Activated CD4-positive, alpha-beta T cell treated with anti-CD3 and anti-CD28 coated beads, Interleukin-2, Interleukin-6, amounts not matched to agents 100 ng/mL and 50 ng/mL, durations not matched to agents 16 hours and 8 hours (primary cell): ENCODE data around the gene PLXNA4.

Experiments
- DNase-seq: peaks from one replicate; pipeline ENCODE4 v3.0.0-alpha.2; 2020

The PLXNA4 gene

DNA sequence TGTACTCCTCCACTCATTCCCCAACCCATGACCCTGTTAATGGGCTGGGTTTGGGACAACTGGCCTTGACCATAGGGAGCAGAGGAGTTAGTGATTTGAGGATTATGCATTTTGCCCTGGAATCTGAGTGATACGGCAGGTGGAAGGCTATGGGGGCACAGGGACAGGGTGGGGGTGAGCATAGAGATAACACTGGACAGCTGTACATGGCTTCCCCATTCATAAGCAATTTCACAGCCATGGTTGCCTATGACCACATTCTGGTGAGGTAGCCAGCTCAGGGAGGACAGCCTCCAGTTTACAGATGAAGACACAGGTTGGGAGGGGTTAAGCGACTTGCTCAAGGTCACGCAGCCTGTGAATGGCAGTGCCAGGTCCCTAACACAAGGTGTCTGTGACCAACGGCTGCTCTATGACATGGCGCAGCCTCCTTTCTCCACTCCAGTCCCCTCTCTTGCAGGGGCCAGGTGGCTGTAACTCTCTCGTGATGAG lies 319.5 kb downstream of the PLXNA4 start:
- no peak for DNase-seq

DNA sequence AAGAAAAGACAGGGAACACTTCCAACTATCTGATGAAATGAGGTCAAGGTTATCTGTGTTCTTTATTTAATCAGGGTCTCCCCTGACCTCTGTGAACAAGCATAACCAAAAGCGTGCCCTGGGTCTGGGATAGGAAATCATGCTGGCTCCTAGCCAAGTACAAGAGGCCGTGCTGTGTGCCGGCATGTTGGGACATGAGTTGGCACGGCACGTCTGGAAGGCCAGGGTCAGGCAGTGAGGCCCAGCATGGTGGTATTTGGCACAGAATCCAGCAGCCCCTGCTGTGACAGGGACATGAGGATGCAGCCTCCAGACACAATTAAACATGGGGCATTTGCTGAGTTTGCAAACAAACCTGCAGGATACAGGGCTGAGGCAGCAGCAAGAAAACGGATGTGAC lies 320.4 kb downstream of the PLXNA4 start:
- no peak for DNase-seq

DNA sequence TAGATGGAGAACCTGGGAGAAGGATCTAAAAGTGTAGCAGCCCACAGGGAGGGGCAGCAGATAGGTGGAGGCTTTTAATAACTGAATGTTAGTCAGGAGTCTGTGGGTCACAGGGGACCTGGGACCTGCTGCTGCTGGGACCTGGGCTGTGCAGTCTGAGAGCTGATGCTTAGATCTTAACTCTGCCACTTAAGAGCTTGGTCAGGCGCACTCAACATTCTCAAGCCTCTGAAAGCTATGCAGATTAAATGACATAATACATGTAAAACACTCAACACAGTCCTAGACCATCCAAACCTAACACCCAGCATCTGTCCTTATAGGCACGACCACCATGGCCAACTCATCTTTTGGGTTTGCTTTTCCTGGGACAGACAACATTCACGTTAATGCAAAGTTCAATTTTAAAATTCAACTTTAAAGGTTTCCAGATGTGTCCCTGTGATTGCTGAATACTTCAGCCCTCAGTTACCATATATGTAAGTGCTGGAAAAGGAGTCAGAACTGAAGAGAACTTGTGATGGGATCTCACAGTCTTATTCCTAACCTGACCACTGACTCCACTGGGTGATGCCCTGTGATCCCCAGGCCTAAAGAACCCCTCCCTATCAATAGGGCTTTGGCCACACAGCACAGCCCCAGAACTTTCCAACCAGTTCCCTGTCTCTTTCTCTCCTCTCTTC lies 321.0 kb downstream of the PLXNA4 start:
- DNase-seq: no peak

DNA sequence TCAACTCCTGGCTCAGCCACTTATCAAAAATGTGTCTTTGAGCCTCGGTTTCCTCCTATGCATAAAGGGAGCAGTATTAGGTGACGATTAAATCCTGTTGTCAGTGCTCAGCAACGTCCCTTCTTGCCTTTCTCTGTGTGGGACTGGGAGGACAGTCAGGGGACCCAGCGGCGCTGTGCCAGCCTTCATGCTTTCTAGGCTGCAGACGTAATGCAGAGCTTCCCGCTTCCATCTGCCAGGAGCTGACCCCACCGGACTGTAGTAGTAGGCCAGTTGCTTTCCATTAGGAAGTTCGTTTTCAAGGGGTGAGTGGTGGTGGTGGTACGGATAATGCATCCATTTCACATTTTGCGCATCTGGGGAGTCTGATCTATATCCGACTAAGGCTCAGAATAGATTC lies 321.8 kb downstream of the PLXNA4 start:
- DNase-seq: no peak

DNA sequence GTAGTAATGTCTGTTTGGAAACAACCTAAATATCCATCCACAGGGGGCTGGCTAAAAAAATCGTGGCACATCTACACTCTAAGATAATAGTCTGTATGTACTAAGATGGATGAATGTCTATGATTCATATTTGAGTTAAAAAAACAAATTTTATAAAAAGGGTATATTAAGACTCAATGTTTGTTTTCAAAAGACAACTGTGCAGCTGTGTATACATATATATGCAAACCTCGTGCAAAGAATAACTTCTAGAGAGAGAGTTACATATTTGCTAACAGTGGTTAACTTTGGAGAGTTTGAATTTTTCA lies 323.5 kb downstream of the PLXNA4 start:
- no peak for DNase-seq

DNA sequence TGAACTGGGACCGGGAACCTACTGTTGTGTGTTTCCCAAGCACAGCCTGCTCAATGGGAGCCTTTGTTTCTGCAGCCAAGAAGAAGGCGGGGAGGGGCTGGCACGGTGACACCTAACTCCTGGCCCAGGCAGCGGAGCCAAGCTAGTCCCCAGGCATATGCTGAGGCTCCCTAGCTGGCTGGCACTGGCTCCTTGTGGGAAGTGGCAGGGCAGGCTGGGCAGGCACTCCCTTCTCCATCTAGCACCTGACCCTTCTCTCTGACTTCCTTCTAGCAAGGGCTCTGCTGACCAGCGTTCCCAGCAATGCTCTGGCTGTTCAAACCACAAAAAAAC lies 325.0 kb downstream of the PLXNA4 start:
- no peak for DNase-seq

DNA sequence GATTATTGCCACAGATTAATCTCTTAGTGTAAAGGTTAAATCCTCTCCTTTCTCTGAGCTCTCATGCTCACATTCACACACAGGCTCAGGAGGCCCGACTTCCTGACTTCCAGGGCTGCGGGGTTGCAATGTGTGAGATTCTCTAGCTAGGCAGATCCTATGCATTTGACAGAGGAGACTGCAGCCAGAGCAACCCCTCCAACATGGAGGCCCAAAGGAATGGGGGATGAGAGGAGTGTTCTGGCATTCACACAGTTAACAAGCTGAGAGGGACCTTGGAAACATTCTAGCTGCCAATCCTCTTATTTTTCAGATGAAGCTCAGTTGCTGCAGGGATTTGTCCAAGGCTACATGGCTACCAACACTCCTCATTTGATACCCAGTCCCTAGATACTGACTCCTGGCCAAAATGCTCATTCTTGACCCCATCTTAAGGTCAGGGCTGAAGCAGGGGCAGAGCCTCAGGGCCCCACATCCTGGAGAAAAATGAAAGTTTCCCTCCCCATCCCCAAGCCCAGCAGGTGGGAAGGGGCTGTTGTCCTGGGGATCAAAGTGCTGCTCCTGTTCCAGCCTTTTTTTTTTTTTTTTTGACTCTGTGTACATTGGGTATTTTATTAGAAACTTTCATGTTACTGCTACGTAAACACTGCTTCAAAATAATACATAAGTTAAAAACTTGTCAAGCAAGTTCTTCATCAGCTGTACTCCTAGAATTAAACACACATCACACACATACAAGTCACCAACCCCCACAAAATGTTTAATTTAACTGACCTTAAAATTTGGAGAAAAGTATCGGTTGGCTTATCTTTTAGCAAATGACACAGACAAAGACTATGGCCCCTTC lies 325.6 kb downstream of the PLXNA4 start:
- no peak for DNase-seq

DNA sequence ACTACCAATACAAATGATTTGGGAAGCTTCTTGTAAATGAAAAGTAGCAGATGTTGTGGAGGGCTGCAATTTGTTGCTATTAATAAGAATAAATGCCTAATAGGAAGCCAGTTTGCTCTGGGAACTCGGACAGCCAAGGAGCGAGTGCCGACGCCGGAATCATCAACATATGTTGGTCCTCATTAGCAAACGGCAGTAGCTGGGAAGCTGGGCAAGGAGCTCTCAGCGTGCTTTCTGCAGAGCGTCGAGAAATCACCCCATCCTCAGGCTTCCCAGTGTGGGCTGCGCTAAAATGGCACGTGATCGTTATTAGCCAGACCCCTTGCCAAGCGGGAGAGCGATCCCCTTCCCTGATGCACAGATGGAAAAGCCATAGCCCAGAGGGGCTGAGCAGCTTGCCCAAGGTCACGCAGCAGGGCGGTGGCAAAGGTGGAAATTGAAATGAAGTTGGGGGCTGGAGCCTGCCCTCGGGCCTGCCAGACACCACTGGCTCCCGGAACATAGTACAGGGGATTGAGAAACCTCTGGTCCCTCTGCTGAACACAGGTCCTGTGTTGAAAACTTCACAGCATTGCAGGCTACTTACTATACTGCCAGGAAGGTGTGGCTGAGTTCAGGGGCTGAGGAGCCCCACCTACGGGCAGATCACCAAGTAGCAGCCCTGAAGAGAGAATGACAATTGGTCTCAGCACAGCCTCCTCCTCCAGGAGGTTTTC lies 326.9 kb downstream of the PLXNA4 start:
- DNase-seq: no peak

DNA sequence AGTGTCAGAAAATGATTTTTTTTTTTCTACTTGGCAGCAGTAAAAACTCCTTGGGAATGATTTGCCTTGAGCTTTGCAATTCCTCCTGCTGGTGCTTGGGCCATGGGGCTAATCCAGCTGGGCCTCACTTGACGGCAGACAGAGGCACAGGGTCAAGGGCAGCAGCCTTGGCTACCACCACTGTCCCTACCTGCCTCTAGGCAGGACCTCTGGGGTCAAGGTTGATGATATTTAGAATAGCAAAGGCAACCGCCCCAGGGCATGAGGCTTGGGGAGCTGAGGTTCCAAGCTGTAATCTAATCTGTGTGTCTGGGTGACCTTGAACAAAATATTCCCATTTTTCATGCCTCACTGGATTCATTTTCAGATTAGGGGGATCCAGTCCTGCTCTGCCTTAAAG lies 327.4 kb downstream of the PLXNA4 start:
- DNase-seq: no peak

DNA sequence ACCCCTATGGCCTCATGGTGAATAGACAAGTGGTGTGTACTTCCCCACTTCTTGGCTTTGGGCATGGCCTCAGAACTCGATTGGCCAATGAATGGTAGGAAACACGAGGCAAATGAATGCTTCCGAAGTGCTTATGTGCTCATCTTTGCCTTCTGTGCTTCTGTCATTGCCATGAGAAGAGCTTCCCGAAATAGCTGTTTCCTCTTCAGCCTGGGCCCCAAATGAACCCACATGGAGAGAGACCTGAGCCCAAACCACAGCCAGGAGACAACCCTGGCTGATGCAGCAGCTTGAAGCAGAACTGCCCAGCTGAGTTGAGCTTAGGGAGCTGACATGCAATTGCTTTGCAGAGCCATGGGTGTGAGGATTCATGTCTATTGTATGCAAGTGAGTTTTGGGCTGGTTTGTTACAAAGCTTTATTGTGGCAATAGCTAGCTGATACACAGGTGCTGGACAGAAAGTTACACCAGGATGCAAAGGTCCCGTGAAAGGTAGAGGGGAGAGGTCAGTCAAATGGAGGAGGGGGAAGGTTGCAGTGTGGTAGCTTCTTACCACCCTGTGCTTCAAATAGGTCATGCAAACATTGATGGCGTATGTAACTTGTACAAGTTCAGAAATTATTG lies 328.2 kb downstream of the PLXNA4 start:
- no peak for DNase-seq

DNA sequence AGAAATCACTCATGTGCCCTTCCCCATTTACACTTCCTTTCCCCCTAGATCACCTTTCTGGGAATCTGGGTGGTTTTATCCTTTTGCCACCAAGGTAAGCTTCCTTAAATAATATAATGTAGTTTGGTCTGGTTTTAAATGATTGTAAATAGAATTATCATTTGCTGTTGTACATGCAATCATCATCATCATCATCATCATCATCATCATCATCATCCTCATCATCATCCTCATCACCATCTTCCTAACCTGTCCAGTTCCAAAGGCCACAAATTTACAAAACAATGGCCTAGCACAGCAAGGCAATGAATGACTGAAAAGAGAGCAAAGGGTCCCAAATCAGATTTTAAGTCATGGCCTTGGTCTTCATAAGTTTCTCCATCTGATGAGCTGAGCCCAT lies 329.7 kb downstream of the PLXNA4 start:
- no peak for DNase-seq

DNA sequence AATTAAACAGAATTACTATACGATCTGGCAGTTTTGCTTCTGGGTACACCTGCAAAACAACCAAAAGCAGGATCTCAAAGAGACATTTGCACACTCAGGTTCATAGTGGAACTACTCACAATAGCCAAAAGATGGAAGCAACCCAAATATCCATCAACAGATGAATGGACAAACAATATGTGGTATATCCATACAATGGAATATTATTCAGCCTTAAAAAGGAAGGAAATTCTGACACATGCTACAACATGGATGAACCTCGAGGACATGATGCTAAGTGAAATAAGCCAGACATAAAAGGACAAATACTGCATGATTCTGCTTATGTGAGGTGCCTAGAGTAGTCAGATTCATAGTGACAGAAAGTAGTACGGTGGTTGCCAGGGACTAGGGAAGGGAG lies 330.7 kb downstream of the PLXNA4 start:
- no peak for DNase-seq

DNA sequence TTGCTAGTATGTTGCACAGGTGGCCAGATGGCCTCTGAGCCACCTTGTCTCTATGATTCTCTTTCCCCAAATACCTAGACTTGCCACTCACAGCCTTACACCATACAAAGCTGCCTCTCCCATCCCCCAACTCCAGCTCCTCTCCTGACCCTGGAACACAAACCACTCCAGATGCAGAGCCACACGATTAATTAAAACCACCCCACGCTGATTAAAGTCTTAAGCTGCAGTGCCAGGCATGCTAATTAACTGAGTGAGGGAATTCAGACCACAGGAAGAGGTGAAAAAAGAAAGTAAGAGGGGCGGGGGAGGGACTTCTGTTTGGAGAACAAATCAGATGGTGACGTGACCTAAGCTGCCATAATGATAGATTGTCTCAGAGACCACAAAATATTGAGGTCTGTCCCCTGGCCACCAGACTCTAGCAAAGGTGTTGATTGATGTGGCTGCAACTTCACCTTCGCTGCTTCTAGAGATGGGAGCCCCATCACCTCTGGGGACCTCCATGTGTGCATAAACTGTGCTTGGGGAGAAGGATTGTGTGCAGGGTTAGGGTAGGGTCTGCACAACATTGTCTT lies 331.3 kb downstream of the PLXNA4 start:
- DNase-seq: no peak

DNA sequence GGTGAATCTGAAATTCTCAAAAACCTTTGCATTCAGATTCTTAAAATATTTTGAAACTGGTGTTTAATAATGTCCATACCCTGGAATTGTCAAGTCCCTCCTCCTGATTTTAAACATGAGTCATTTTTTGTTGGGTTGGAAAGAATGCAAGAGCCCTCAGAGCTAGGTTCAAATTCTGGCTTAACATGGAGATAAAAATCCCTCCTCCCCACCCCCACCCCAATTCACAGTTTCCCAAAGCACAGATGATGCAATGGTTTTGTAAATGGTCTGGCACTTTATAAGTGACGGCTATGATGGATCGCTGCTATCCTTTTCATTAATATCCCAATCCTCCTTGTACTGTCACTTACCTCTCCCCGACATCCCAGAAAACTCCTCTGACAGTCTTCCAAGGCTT lies 332.8 kb downstream of the PLXNA4 start:
- no peak for DNase-seq

DNA sequence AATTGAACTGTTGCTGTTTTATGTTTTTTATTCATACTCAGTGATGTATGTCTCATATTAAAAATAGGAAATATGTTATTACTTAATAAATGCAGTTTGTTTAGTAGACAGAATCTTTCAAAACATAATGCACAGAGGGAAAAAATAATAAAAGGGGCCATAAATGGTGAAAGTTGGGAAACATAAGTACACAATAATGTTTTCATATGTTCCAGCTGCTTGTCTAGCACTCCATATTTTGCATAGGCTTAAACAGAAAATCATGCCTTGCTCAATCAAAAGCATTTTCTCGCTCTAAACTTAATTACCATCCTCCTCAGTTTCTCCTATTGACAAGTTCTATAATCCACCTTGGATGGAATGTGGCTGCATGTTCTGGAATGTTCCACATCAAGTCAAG lies 333.2 kb downstream of the PLXNA4 start:
- DNase-seq: no peak

DNA sequence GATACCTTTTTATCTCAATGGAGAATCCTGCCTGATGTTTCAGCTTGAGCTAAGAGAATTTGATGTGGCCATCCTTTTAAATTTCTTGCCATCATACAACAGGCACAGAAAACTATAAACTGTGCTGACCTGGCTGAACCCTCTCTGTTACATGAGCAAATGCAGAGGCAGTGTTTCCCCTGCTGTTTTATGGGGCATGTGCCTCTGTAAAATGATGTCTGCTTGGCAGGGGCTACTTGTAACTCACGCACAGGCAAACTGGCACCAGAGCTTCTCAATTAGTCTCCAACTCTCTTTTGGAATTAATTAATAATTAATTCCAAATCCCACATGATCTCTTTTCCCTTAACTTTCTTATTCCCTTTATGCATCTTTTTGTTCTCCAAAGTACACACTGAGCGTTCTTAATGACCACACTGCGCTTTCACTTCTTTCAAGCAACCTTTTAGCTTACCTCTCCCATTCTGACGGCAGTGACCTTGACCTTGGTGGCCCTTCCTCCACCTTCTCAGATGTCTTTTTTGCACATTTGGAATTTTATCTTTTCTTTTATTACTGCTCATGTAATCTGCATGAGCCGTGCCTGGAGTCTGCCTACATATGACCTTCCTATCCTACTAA lies 334.0 kb downstream of the PLXNA4 start:
- no peak for DNase-seq

DNA sequence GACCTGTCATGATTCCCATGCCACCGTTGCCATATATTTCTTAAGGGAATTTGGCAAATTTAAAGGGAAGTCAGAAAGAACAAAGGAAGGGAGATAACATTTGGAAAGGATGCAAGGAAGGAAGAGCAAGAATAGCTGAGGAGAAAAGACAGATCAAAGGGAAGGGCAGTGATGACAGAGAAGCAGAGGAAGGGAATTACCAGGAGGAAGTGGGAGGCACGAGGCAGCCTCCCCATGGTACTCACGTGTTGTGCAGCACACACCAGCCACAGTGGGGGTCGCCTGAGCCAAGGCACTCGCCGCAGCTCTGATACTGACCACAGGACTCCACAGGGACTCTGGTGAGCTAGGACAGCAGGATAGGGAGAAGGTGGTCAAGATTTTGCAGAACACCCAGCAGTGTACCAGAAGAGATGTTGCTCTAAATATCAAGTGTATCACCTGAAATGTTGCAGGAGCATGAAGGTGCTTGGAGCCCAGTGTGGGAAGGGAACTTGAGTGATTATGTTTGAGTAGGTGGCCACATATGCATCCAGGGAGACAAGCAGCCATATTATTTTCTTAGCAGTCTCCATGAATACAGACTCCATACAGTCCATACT lies 335.3 kb downstream of the PLXNA4 start:
- no peak for DNase-seq

DNA sequence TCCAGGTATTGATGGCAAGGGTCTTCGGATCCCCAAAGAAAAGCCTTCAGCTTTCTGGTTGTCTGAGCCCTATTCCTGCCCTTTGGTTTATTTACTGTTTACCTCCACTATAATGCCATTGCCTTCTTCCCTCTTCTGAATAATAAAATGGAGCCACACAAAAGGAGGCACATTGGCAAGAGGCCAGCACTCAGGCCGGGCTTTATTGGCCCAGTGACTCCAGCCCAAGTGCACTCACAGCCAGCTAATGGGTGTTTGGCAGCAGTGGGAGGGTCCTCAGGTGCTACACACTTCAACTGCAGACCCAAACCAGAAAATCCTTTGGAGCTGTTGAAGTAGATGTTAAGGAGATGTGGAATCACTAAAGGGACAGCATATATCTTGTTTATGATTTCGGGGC lies 336.0 kb downstream of the PLXNA4 start:
- no peak for DNase-seq

DNA sequence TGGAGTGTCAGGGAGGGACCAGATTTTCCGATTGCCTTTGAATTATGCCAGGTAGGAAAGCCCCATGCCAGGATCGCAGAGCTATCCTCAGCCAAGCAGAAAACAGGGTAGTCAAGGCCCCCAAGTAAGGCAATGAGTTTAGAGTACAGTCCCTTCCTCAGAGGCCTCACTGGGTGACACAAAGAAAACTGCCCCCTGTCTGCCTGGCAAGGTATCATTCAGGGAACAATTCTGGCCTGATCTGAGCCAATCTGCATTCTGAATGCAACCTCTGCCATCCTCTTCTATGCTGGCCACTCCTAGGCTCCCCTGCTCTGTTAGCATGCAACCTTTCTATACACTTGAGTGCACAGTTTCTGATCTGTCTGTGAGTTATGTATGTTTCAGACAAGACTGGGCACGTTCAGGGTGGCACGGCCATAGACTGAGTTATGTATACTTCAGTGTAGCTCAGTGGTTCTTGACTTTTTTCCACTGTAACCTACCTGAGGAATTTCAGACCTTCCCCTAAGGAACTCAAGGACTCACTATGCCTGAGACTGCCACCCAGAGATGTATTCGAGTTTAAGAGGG lies 336.8 kb downstream of the PLXNA4 start:
- DNase-seq: no peak

DNA sequence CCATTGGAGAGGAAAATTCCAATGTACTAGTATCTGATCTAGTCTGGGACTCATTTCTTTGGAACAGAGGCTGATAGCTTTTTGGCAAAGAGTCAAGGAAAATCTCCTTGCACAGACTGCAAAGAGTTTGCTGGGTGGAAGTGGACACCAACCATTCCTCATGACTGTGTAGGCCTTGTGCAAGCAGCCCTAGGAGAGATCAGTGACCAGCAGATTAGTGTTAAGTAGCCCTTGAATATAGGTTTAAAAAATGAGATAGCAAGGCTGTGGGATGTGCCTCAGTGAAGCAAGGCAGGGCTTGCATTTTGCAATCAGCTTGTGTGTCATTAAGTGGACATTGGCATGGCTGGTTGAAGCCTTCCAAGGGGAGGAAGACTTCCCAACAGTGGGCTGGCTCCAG lies 341.6 kb downstream of the PLXNA4 start:
- DNase-seq: no peak

DNA sequence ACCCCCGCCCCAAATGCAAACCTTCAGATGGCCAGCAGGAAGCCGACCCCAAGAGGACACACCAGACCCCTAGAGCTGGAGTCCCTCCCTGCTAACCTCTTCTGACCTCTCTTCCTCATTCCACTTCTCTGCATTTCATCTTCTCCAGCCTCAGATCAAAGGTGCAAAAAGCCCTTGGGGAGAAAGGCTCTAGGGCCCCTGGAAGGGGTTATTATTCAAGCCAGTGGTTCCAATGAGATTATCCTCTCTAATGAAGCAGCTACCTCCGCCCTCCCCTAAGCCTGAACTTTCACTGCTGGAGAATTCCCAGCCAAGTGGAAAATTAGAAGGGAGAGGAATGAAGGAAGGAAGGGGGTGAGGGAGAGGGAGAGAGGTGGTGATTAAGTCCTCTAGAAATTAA lies 343.9 kb downstream of the PLXNA4 start:
- no peak for DNase-seq

DNA sequence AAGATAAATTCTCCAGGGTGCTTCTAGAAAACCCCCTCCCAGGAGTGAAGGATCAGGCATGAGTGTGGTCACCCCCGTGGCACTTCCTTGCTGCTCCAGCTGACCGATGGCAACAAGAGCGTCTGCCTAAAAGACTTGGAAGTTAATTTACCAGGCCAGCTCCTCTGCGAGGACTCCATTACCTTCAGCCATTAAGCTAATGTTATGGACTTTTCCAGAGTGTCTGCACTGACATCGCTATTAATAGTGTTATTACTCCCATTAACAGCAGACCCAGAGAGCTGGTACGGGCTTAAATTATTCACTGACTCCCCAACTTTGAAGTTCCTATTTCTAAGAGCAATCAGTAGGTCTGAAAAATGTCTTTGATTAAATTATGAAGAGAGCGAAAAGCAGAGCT lies 345.8 kb downstream of the PLXNA4 start:
- no peak for DNase-seq
